SK-N-DZ (cell line): Measurements from ENCODE around the gene NAGK. TPM values are rescaled to one million over a fixed set of nuclear protein-coding genes. Genes with fewer than 3 reads are reported as not detected.
"Not testable (repeated sequence)": the region's sequence is repeated elsewhere in the genome, so short reads cannot be mapped to it uniquely, and the experiment has no call there.

Experiments used
- DNase-seq: peaks from one replicate; pipeline ENCODE4 v3.0.0-alpha.2; 2015; ENCODE audit warnings: low spot score
- polyA plus RNA-seq, 2 experiments: library from polyadenylated mRNA; depleted of rRNA; stranded (reverse); fragments of >200 nt; gene quantifications; 2 replicates each; pipeline ENCODE4 v1.2.3, GENCODE V29; 2014

The NAGK gene
- 20.2 and 24.3 TPM in 2 replicates for polyA plus RNA-seq (2014; cell fraction: cytosol; rRNA removed)
- polyA plus RNA-seq (2014; cell fraction: nucleus; rRNA removed), result 96.2 and 120 TPM in 2 replicates

GRCh38 chr2:71068218-71069035 lies at the start of gene NAGK:
NAGK (plus strand) TSS chr2:71068648; CDS start chr2:71068684, 36 bp downstream.
- DNase-seq, result peak; percentile 95

- not testable (repeated sequence) for DNase-seq
Observed at GRCh38 chr2:71019989-71020388, 48.5 kb upstream of the NAGK start.

GRCh38 chr2:71021394-71021793 lies 47.1 kb upstream of the NAGK start:
- not testable (repeated sequence) for DNase-seq

GRCh38 chr2:71023553-71024243 lies 44.8 kb upstream of the NAGK start:
- not testable (repeated sequence) for DNase-seq

GRCh38 chr2:71036296-71036695 lies 32.2 kb upstream of the NAGK start:
- DNase-seq, result not testable (repeated sequence)

GRCh38 chr2:71042287-71042686 lies 26.2 kb upstream of the NAGK start:
- DNase-seq, result no peak

- DNase-seq, result no peak
Observed at GRCh38 chr2:71043531-71044407, 24.7 kb upstream of the NAGK start.

- DNase-seq, result no peak
Observed at GRCh38 chr2:71045151-71045550, 23.3 kb upstream of the NAGK start.

- no peak for DNase-seq
Observed at GRCh38 chr2:71045865-71046548, 22.4 kb upstream of the NAGK start.

GRCh38 chr2:71048096-71048495 lies 20.4 kb upstream of the NAGK start:
- DNase-seq, result no peak

GRCh38 chr2:71049704-71050360 lies 18.6 kb upstream of the NAGK start:
- DNase-seq, result not testable (repeated sequence)

- not testable (repeated sequence) for DNase-seq
Observed at GRCh38 chr2:71055206-71055740, 13.2 kb upstream of the NAGK start.

GRCh38 chr2:71060211-71060610 lies 8.2 kb upstream of the NAGK start:
- no peak for DNase-seq

- DNase-seq, result no peak
Observed at GRCh38 chr2:71060871-71061270, 7.6 kb upstream of the NAGK start.

GRCh38 chr2:71063216-71063615 lies 5.2 kb upstream of the NAGK start:
- DNase-seq, result no peak

- DNase-seq, result no peak
Observed at GRCh38 chr2:71064110-71064611, 4.3 kb upstream of the NAGK start.

- no peak for DNase-seq
Observed at GRCh38 chr2:71064754-71065621, 3.5 kb upstream of the NAGK start.

- no peak for DNase-seq
Observed at GRCh38 chr2:71066856-71067255, 1.6 kb upstream of the NAGK start.
